Liver (tissue), 9 donors: ENCODE results near the gene ANGPTL7. TPM values are rescaled to one million over a fixed set of nuclear protein-coding genes. Genes with fewer than 3 reads are reported as not detected.

Source experiments
- DNase-seq: peaks from one replicate; pipeline ENCODE4 v3.0.0-alpha.2; 2017; ENCODE audit warnings: low spot score
- H3K27ac ChIP-seq, 2 donors: one replicate each; pipeline ENCODE4 v1.7.0; 2013; ENCODE audit warnings: inconsistent platforms in 2 of 2, low read length in 2 of 2, control low read depth in 1 of 2, low read depth in 1 of 2, mild to moderate bottlenecking in 1 of 2
- H3K27me3 ChIP-seq, 4 donors: one replicate each; pipeline versions ENCODE4 v1.6.1 to v1.7.0; 2013; ENCODE audit warnings: low read length in 3 of 4, inconsistent platforms in 1 of 4, mild to moderate bottlenecking in 1 of 4, moderate library complexity in 1 of 4; ENCODE audit not compliant: control insufficient read depth in 4 of 4, insufficient read depth in 4 of 4
- H3K36me3 ChIP-seq, 4 donors: one replicate each; pipeline versions ENCODE4 v1.6.1 to v1.7.0; 2013; ENCODE audit warnings: low read length in 3 of 4, mild to moderate bottlenecking in 3 of 4, low read depth in 1 of 4, moderate library complexity in 1 of 4; ENCODE audit not compliant: control insufficient read depth in 4 of 4, insufficient read depth in 3 of 4
- H3K4me1 ChIP-seq, 4 donors: one replicate each; pipeline versions ENCODE4 v1.6.1 to v1.7.0; 2013; ENCODE audit warnings: low read length in 3 of 4, mild to moderate bottlenecking in 3 of 4, moderate library complexity in 1 of 4; ENCODE audit not compliant: control insufficient read depth in 4 of 4, insufficient read depth in 4 of 4
- H3K4me3 ChIP-seq, 3 donors: one replicate each; pipeline versions ENCODE4 v1.6.1 to v1.7.0; 2013; ENCODE audit warnings: low read length in 3 of 3, control low read depth in 1 of 3, low read depth in 1 of 3, mild to moderate bottlenecking in 1 of 3
- H3K9ac ChIP-seq, 2 donors: one replicate each; pipeline ENCODE4 v1.7.0; 2013; ENCODE audit warnings: low read length in 2 of 2, mild to moderate bottlenecking in 2 of 2, moderate library complexity in 2 of 2, control low read depth in 1 of 2, low read depth in 1 of 2
- H3K9me3 ChIP-seq, 4 donors: one replicate each; pipeline versions ENCODE4 v1.6.1 to v1.7.0; 2013; ENCODE audit warnings: low read length in 3 of 4; ENCODE audit not compliant: control insufficient read depth in 4 of 4
- ATF3 ChIP-seq: IDR thresholded peaks from 2 replicates; pipeline ENCODE4 v1.6.1; 2016; ENCODE audit warnings: antibody characterized with exemption
- CTCF ChIP-seq: fragments of 150-350 bp; IDR thresholded peaks from 2 replicates; pipeline ENCODE4 v1.5.1; 2017; ENCODE audit warnings: improper control_type of control experiment, low read depth, low read length; ENCODE audit not compliant: missing input control
- EGR1 ChIP-seq, 2 donors: IDR thresholded peaks; 2 replicates each; pipeline ENCODE4 v1.6.1; 2016 to 2018; ENCODE audit warnings: antibody characterized with exemption in 2 of 2, low read depth in 2 of 2
- FOXA1 ChIP-seq: IDR thresholded peaks from 2 replicates; pipeline ENCODE4 v1.6.1; 2016; ENCODE audit warnings: antibody characterized with exemption
- FOXA2 ChIP-seq: IDR thresholded peaks from 2 replicates; pipeline ENCODE4 v1.6.1; 2016; ENCODE audit warnings: antibody characterized with exemption
- HNF4A ChIP-seq, 2 donors: conservative IDR thresholded peaks; 2 replicates each; pipeline ENCODE4 v1.6.1; 2016; ENCODE audit warnings: antibody characterized with exemption in 2 of 2, mild to moderate bottlenecking in 2 of 2
- HNF4G ChIP-seq: IDR thresholded peaks from 2 replicates; pipeline ENCODE4 v1.6.1; 2016; ENCODE audit warnings: antibody characterized with exemption
- JUND ChIP-seq, 2 donors: IDR thresholded peaks; 2 replicates each; pipeline ENCODE4 v1.6.1; 2016; ENCODE audit warnings: antibody characterized with exemption in 2 of 2
- MAX ChIP-seq: IDR thresholded peaks from 2 replicates; pipeline ENCODE4 v1.6.1; 2016; ENCODE audit warnings: antibody characterized with exemption
- RAD21 ChIP-seq, 2 donors: IDR thresholded peaks; 2 replicates each; pipeline ENCODE4 v1.6.1; 2016; ENCODE audit warnings: antibody characterized with exemption in 2 of 2, mild to moderate bottlenecking in 2 of 2
- REST ChIP-seq: IDR thresholded peaks from 2 replicates; pipeline ENCODE4 v1.6.1; 2016; ENCODE audit warnings: antibody characterized with exemption, mild to moderate bottlenecking
- RXRA ChIP-seq, 2 donors: IDR thresholded peaks; 2 replicates each; pipeline ENCODE4 v1.6.1; 2017 to 2018; ENCODE audit warnings: antibody characterized with exemption in 2 of 2, mild to moderate bottlenecking in 1 of 2
- TAF1 ChIP-seq: conservative IDR thresholded peaks from 2 replicates; pipeline ENCODE4 v1.6.1; 2016; ENCODE audit warnings: antibody characterized with exemption, mild to moderate bottlenecking
- YY1 ChIP-seq: IDR thresholded peaks from 2 replicates; pipeline ENCODE4 v1.6.1; 2016; ENCODE audit warnings: antibody characterized with exemption, mild to moderate bottlenecking
- ZBTB33 ChIP-seq: IDR thresholded peaks from 2 replicates; pipeline ENCODE4 v1.6.1; 2016; ENCODE audit warnings: antibody characterized with exemption
- WGBS: extraction: QIAGEN DNeasy Blood & Tissue Kit; methylation state at CpG from one replicate; pipeline ENCODE4 v1.1.7; 2013; 5-methylcytosine and 5-hydroxymethylcytosine counted together
- polyA plus RNA-seq, 2 donors: library from polyadenylated mRNA; stranded (reverse) in 1 of 2; unstranded in 1 of 2; fragments of 200-250 nt in 1 of 2; fragments of >200 nt in 1 of 2; fragmentation: Nextera tagmentation in 1 of 2; extraction: Ambion mirVana in 1 of 2; gene quantifications; one replicate each; pipeline versions ENCODE4 v1.2.1 to v1.2.3, GENCODE V29; 2013 to 2015
- total RNA-seq, 2 donors: library from RNA; depleted of rRNA; stranded (reverse); fragments of >200 nt; gene quantifications; one replicate each; pipeline ENCODE4 v1.2.3, GENCODE V29; 2014
- donor health status: healthy.
- donor health status: healthy.
- donor health status: healthy.
- donor health status: healthy.
- donor health status: healthy.

The ANGPTL7 gene
- total and polyA plus RNA-seq, 4 donors = 0.06 to 0.07 TPM; not detected in 2

GRCh38 chr1:11216074-11216473, 26.9 kb downstream of the ANGPTL7 start (continued):
- TF ChIP-seq FOXA1 = no peak

GRCh38 chr1:11227106-11228077, 38.2 kb downstream of the ANGPTL7 start:
- no peak for TF ChIP-seq RXRA (IDR thresholded peaks at IDR 0.05)
- TF ChIP-seq TAF1 = no peak
- no peak for TF ChIP-seq HNF4A (conservative IDR thresholded peaks at IDR 0.05)
- TF ChIP-seq HNF4G = no peak
- no peak for TF ChIP-seq RAD21 (IDR thresholded peaks at IDR 0.05)
- TF ChIP-seq ZBTB33 = no peak
- no peak for TF ChIP-seq YY1
- TF ChIP-seq CTCF = no peak
- TF ChIP-seq MAX = no peak
- TF ChIP-seq ATF3 = no peak
- TF ChIP-seq JUND (IDR thresholded peaks at IDR 0.05) = no peak
- TF ChIP-seq EGR1 (IDR thresholded peaks at IDR 0.05; ENCODE audit: low read depth in 2 of 2) = no peak
- no peak for TF ChIP-seq FOXA2
- no peak for TF ChIP-seq FOXA1
- no peak for TF ChIP-seq REST

More at GRCh38 chr1:11227106-11228077, 38.2 kb downstream of the ANGPTL7 start:
- 93% methylated on average over 10 of the region's 10 CpGs for WGBS
- Histone ChIP-seq H3K9me3 (no peaks in the 10 kb centered on the region), H3K4me1 (peaks cover 0 to 5% (median 0%) of the 10 kb centered on the region in 4 donors), H3K9ac (no peak overlapping the region), H3K4me3 (no peak overlapping the region), H3K27ac (no peak overlapping the region), H3K36me3 (peaks cover 9 to 51% (median 43%) of the 10 kb centered on the region in 4 donors), H3K27me3 (no peaks in the 10 kb centered on the region)
- DNase-seq = no peak
